GM08714 (cell line): ENCODE data around the gene PURA.

ENCODE experiments used
- H3K4me3 ChIP-seq: fragments of 200-500 bp; sonication (Bioruptor generic); 2 replicates; pipeline ENCODE4 v1.5.1; 2014; ENCODE audit warnings: mild to moderate bottlenecking, low read length, inconsistent platforms
- ZNF274 ChIP-seq: IDR thresholded peaks from 2 replicates; pipeline ENCODE4 v1.6.1; 2012; ENCODE audit warnings: mild to moderate bottlenecking, low read depth, low read length

The PURA gene

GRCh38 chr5:140136624-140137023 lies 22.7 kb downstream of the PURA start:
- H3K4me3 ChIP-seq: no peak overlapping the region
- no peak for TF ChIP-seq ZNF274

GRCh38 chr5:140140435-140140834 lies 26.5 kb downstream of the PURA start:
- TF ChIP-seq ZNF274: no peak
- H3K4me3 ChIP-seq: no peak overlapping the region

- no peak overlapping the region for H3K4me3 ChIP-seq
- TF ChIP-seq ZNF274: no peak
These were observed 27.3 kb downstream of the PURA start for GRCh38 chr5:140141241-140141640.

GRCh38 chr5:140142246-140142645 lies 28.3 kb downstream of the PURA start:
- no peak overlapping the region for H3K4me3 ChIP-seq
- no peak for TF ChIP-seq ZNF274

- no peak overlapping the region for H3K4me3 ChIP-seq
- TF ChIP-seq ZNF274: no peak
These were observed 28.9 kb downstream of the PURA start for GRCh38 chr5:140142856-140143255.

- no peak overlapping the region for H3K4me3 ChIP-seq
- no peak for TF ChIP-seq ZNF274
These were observed 29.8 kb downstream of the PURA start for GRCh38 chr5:140143521-140144258.

- H3K4me3 ChIP-seq: no peak overlapping the region
- TF ChIP-seq ZNF274: no peak
These were observed 31.3 kb downstream of the PURA start for GRCh38 chr5:140145256-140145655.

GRCh38 chr5:140145818-140146522 lies 32.1 kb downstream of the PURA start:
- TF ChIP-seq ZNF274: no peak
- peak overlapping the region; percentile 7; the same call in 1 of the 2 replicates for H3K4me3 ChIP-seq

- TF ChIP-seq ZNF274: no peak
- no peak overlapping the region for H3K4me3 ChIP-seq
These were observed 32.6 kb downstream of the PURA start for GRCh38 chr5:140146523-140146842.

- no peak overlapping the region for H3K4me3 ChIP-seq
- no peak for TF ChIP-seq ZNF274
These were observed 33.6 kb downstream of the PURA start for GRCh38 chr5:140147460-140147859.

GRCh38 chr5:140148508-140148907 lies 34.6 kb downstream of the PURA start:
- no peak overlapping the region for H3K4me3 ChIP-seq
- TF ChIP-seq ZNF274: no peak

GRCh38 chr5:140150201-140150600 lies 36.3 kb downstream of the PURA start:
- no peak overlapping the region for H3K4me3 ChIP-seq
- no peak for TF ChIP-seq ZNF274

- H3K4me3 ChIP-seq: no peak overlapping the region
- no peak for TF ChIP-seq ZNF274
These were observed 37.5 kb downstream of the PURA start for GRCh38 chr5:140151144-140152021.
